Naive B cell (primary cell): ENCODE data around the gene DIS3L2. TPM values are rescaled to one million over a fixed set of nuclear protein-coding genes. Genes with fewer than 3 reads are reported as not detected.

Experiments used
- ATAC-seq, 2 donors: fragments of 150-1000 bp; cut with Tn5 transposase; 2 replicates each; pipeline ENCODE4 v1.10.0; 2021; ENCODE audit warnings: low read depth in 2 of 2, mild to moderate bottlenecking in 2 of 2, moderate library complexity in 2 of 2
- DNase-seq: peaks from one replicate; pipeline ENCODE4 v3.0.0; 2022
- H3K27ac Mint-ChIP-seq, 6 donors: one replicate each; pipeline ENCODE4 v1.8.0; 2020 to 2022; ENCODE audit warnings: mild to moderate bottlenecking in 6 of 6, mixed read lengths in 6 of 6, moderate library complexity in 5 of 6, inconsistent platforms in 2 of 6
- H3K27me3 Mint-ChIP-seq, 3 donors: one replicate each; pipeline ENCODE4 v1.8.0; 2021 to 2022; ENCODE audit warnings: mixed read lengths in 3 of 3, mild to moderate bottlenecking in 1 of 3
- H3K36me3 Mint-ChIP-seq, 2 donors: one replicate each; pipeline ENCODE4 v1.8.0; 2020 to 2022; ENCODE audit warnings: mixed read lengths in 2 of 2, inconsistent platforms in 1 of 2, mild to moderate bottlenecking in 1 of 2
- H3K4me1 Mint-ChIP-seq, 3 donors: one replicate each; pipeline ENCODE4 v1.8.0; 2020 to 2022; ENCODE audit warnings: mixed read lengths in 3 of 3, inconsistent platforms in 1 of 3, mild to moderate bottlenecking in 1 of 3, moderate library complexity in 1 of 3
- H3K4me3 Mint-ChIP-seq, 8 donors: one replicate each; pipeline ENCODE4 v1.8.0; 2020 to 2022; ENCODE audit warnings: mild to moderate bottlenecking in 8 of 8, mixed read lengths in 8 of 8, moderate library complexity in 8 of 8, inconsistent platforms in 2 of 8
- H3K9me3 Mint-ChIP-seq, 7 donors: one replicate each; pipeline ENCODE4 v1.8.0; 2020 to 2022; ENCODE audit warnings: mixed read lengths in 7 of 7, mild to moderate bottlenecking in 5 of 7, inconsistent platforms in 2 of 7, moderate library complexity in 1 of 7
- polyA plus RNA-seq, 6 donors: library from polyadenylated mRNA; unstranded; fragments of 300-500 nt; fragmentation: Illumina TruSeq; gene quantifications; one replicate each; pipeline ENCODE4 v1.2.3, GENCODE V29; 2021; ENCODE audit warnings: low read depth in 6 of 6

The DIS3L2 gene
- polyA plus RNA-seq, 6 donors from 2014 or later, result 6.0 to 29.0 (median 17.6) TPM

- peaks cover 26 to 36% of the 10 kb centered on the region in 2 donors for H3K36me3 Mint-ChIP-seq
- no peak for ATAC-seq
- H3K27me3 Mint-ChIP-seq, result no peaks in the 10 kb centered on the region
- H3K27ac Mint-ChIP-seq, result no peak overlapping the region
- DNase-seq, result no peak
- peaks cover 5 to 15% (median 7%) of the 10 kb centered on the region in 7 donors for H3K9me3 Mint-ChIP-seq
- peaks cover 3 to 8% (median 6%) of the 10 kb centered on the region in 3 donors for H3K4me1 Mint-ChIP-seq
- no peak overlapping the region for H3K4me3 Mint-ChIP-seq
Observed at GRCh38 chr2:232282508-232283055, 321.1 kb downstream of the DIS3L2 start.

- H3K27me3 Mint-ChIP-seq, result no peaks in the 10 kb centered on the region
- H3K9me3 Mint-ChIP-seq, result no peaks in the 10 kb centered on the region
- H3K36me3 Mint-ChIP-seq, result peaks cover 5 to 14% of the 10 kb centered on the region in 2 donors
- H3K4me1 Mint-ChIP-seq, result peaks cover 3 to 8% (median 6%) of the 10 kb centered on the region in 3 donors
- H3K4me3 Mint-ChIP-seq, result no peak overlapping the region
- peak overlapping the region in 1 of 6 donors; percentile 3 for H3K27ac Mint-ChIP-seq
- DNase-seq (no peak), ATAC-seq (no peak)
Observed at GRCh38 chr2:232286001-232286868, 324.7 kb downstream of the DIS3L2 start.

GRCh38 chr2:232287316-232287715 lies 325.8 kb downstream of the DIS3L2 start:
- DNase-seq (no peak), ATAC-seq (no peak)
- peak overlapping the region in 1 of 6 donors; percentile 42 for H3K27ac Mint-ChIP-seq
- H3K36me3 Mint-ChIP-seq, result peaks cover 0 to 11% of the 10 kb centered on the region in 2 donors
- no peaks in the 10 kb centered on the region for H3K9me3 Mint-ChIP-seq
- no peak overlapping the region for H3K4me3 Mint-ChIP-seq
- peaks cover 3 to 15% (median 10%) of the 10 kb centered on the region in 3 donors for H3K4me1 Mint-ChIP-seq
- no peaks in the 10 kb centered on the region for H3K27me3 Mint-ChIP-seq

- Mint-ChIP-seq H3K27ac (no peak overlapping the region), H3K27me3 (no peaks in the 10 kb centered on the region)
Observed at GRCh38 chr2:232288489-232289030, 327.0 kb downstream of the DIS3L2 start.

GRCh38 chr2:232290668-232291067 lies 329.2 kb downstream of the DIS3L2 start:
- H3K27ac Mint-ChIP-seq, result peak overlapping the region in 2 of 6 donors; percentile 6 to 51
- no peaks in the 10 kb centered on the region for H3K27me3 Mint-ChIP-seq
- no peak overlapping the region for H3K4me3 Mint-ChIP-seq
- no peaks in the 10 kb centered on the region for H3K9me3 Mint-ChIP-seq
- peaks cover 11 to 21% (median 19%) of the 10 kb centered on the region in 3 donors for H3K4me1 Mint-ChIP-seq
- ATAC-seq, result no peak
- DNase-seq, result no peak
- peaks cover 0 to 5% of the 10 kb centered on the region in 2 donors for H3K36me3 Mint-ChIP-seq

More at GRCh38 chr2:232288489-232289030, 327.0 kb downstream of the DIS3L2 start:
- Mint-ChIP-seq H3K4me1 (peaks cover 12 to 25% (median 22%) of the 10 kb centered on the region in 3 donors), H3K9me3 (no peaks in the 10 kb centered on the region), H3K36me3 (peaks cover 0 to 7% of the 10 kb centered on the region in 2 donors), H3K4me3 (no peak overlapping the region)
- no peak for DNase-seq
- ATAC-seq, result no peak

- ATAC-seq (no peak), DNase-seq (no peak)
- H3K4me1 Mint-ChIP-seq, result peaks cover 11 to 21% (median 19%) of the 10 kb centered on the region in 3 donors
- no peaks in the 10 kb centered on the region for H3K9me3 Mint-ChIP-seq
- no peaks in the 10 kb centered on the region for H3K27me3 Mint-ChIP-seq
- no peak overlapping the region for H3K4me3 Mint-ChIP-seq
- peaks cover 0 to 5% of the 10 kb centered on the region in 2 donors for H3K36me3 Mint-ChIP-seq
- peak overlapping the region in 2 of 6 donors; percentile 28 to 42 for H3K27ac Mint-ChIP-seq
Observed at GRCh38 chr2:232291343-232291742, 329.8 kb downstream of the DIS3L2 start.

GRCh38 chr2:232292395-232293154 lies 331.1 kb downstream of the DIS3L2 start:
- H3K27ac Mint-ChIP-seq, result peak overlapping the region in 3 of 6 donors; percentile 39 to 88 (median 42)

GRCh38 chr2:232293191-232293590 lies 331.7 kb downstream of the DIS3L2 start:
- H3K36me3 Mint-ChIP-seq, result peaks cover 0 to 5% of the 10 kb centered on the region in 2 donors
- H3K27me3 Mint-ChIP-seq, result no peaks in the 10 kb centered on the region
- no peak for ATAC-seq
- H3K27ac Mint-ChIP-seq, result peak overlapping the region in 3 of 6 donors; percentile 39 to 88 (median 42)
- peaks cover 11 to 21% (median 19%) of the 10 kb centered on the region in 3 donors for H3K4me1 Mint-ChIP-seq
- H3K9me3 Mint-ChIP-seq, result no peaks in the 10 kb centered on the region
- DNase-seq, result no peak
- H3K4me3 Mint-ChIP-seq, result no peak overlapping the region

More at GRCh38 chr2:232292395-232293154, 331.1 kb downstream of the DIS3L2 start:
- peak overlapping the region in 1 of 8 donors; percentile 44 for H3K4me3 Mint-ChIP-seq
- H3K4me1 Mint-ChIP-seq, result peaks cover 11 to 21% (median 19%) of the 10 kb centered on the region in 3 donors
- peaks cover 0 to 5% of the 10 kb centered on the region in 2 donors for H3K36me3 Mint-ChIP-seq
- ATAC-seq, result no peak
- H3K27me3 Mint-ChIP-seq, result no peaks in the 10 kb centered on the region
- DNase-seq, result peak; percentile 15
- H3K9me3 Mint-ChIP-seq, result no peaks in the 10 kb centered on the region

GRCh38 chr2:232295971-232296370 lies 334.5 kb downstream of the DIS3L2 start:
- H3K4me1 Mint-ChIP-seq, result peaks cover 11 to 28% (median 19%) of the 10 kb centered on the region in 3 donors
- no peaks in the 10 kb centered on the region for H3K9me3 Mint-ChIP-seq
- no peak for ATAC-seq
- no peaks in the 10 kb centered on the region for H3K27me3 Mint-ChIP-seq
- H3K4me3 Mint-ChIP-seq, result no peak overlapping the region
- H3K36me3 Mint-ChIP-seq, result peaks cover 6 to 20% of the 10 kb centered on the region in 2 donors
- H3K27ac Mint-ChIP-seq, result no peak overlapping the region
- no peak for DNase-seq

GRCh38 chr2:232296776-232297525 lies 335.4 kb downstream of the DIS3L2 start:
- peaks cover 11 to 25% (median 18%) of the 10 kb centered on the region in 3 donors for H3K4me1 Mint-ChIP-seq
- ATAC-seq (no peak), DNase-seq (no peak)
- H3K27me3 Mint-ChIP-seq, result no peaks in the 10 kb centered on the region
- H3K36me3 Mint-ChIP-seq, result peaks cover 12 to 24% of the 10 kb centered on the region in 2 donors
- H3K27ac Mint-ChIP-seq, result no peak overlapping the region
- no peak overlapping the region for H3K4me3 Mint-ChIP-seq
- no peaks in the 10 kb centered on the region for H3K9me3 Mint-ChIP-seq

GRCh38 chr2:232299084-232299483 lies 337.6 kb downstream of the DIS3L2 start:
- ATAC-seq (no peak), DNase-seq (no peak)
- H3K27me3 Mint-ChIP-seq, result no peaks in the 10 kb centered on the region
- peaks cover 0 to 7% (median 0%) of the 10 kb centered on the region in 3 donors for H3K4me1 Mint-ChIP-seq
- peaks cover 23 to 36% of the 10 kb centered on the region in 2 donors for H3K36me3 Mint-ChIP-seq
- peak overlapping the region in 1 of 6 donors; percentile 44 for H3K27ac Mint-ChIP-seq
- no peaks in the 10 kb centered on the region for H3K9me3 Mint-ChIP-seq
- H3K4me3 Mint-ChIP-seq, result no peak overlapping the region

GRCh38 chr2:232299927-232300674 lies 338.6 kb downstream of the DIS3L2 start:
- no peak overlapping the region for H3K27ac Mint-ChIP-seq
- H3K27me3 Mint-ChIP-seq, result no peaks in the 10 kb centered on the region
- no peak overlapping the region for H3K4me3 Mint-ChIP-seq
- H3K36me3 Mint-ChIP-seq, result peaks cover 31 to 44% of the 10 kb centered on the region in 2 donors
- H3K4me1 Mint-ChIP-seq, result peaks cover 0 to 7% (median 0%) of the 10 kb centered on the region in 3 donors
- ATAC-seq, result no peak
- peaks cover 0 to 2% (median 0%) of the 10 kb centered on the region in 7 donors for H3K9me3 Mint-ChIP-seq
- no peak for DNase-seq
